H1 (cell line): ENCODE measurements around the gene MAGI2. TPM values are rescaled to one million over a fixed set of nuclear protein-coding genes. Genes with fewer than 3 reads are reported as not detected.

Experiments used
- CTCF ChIP-seq, 3 experiments: IDR thresholded peaks; 1 replicate in 2 of 3; 2 replicates in 1 of 3; pipeline versions ENCODE4 v1.5.1 to v1.6.1; 2011; ENCODE audit warnings: low read length in 3 of 3, mild to moderate bottlenecking in 3 of 3, inconsistent platforms in 2 of 3, low read depth in 1 of 3, moderate library complexity in 1 of 3; ENCODE audit not compliant: insufficient read depth in 1 of 3; ENCODE audit errors: control extremely low read depth in 1 of 3
- polyA plus RNA-seq, 7 experiments: library from polyadenylated mRNA; depleted of rRNA in 3 of 7; stranded (reverse) in 5 of 7; unstranded in 2 of 7; fragments of >200 nt in 5 of 7; fragments of 200-250 nt in 2 of 7; gene quantifications; 1 replicate in 5 of 7; 2 replicates in 1 of 7; 4 replicates in 1 of 7; pipeline versions ENCODE4 v1.2.1 to v1.2.3, GENCODE V29; 2011 to 2013; ENCODE audit warnings: missing spikeins in 2 of 7, mixed read lengths in 2 of 7
- total RNA-seq: library from RNA; stranded (reverse); fragmentation: NEBNext Ultra II Directional; extraction: Animal tissue kit (Norgen Biotek cat#: 25700); gene quantifications from 2 replicates; pipeline ENCODE4 v1.2.1, GENCODE V29; 2021

Gene MAGI2
- total and polyA plus RNA-seq, 2 of the 8 experiments (the other 6 are each of a cell fraction or from before 2014, with no cell fraction given), result 6.0 to 27.3 TPM

DNA sequence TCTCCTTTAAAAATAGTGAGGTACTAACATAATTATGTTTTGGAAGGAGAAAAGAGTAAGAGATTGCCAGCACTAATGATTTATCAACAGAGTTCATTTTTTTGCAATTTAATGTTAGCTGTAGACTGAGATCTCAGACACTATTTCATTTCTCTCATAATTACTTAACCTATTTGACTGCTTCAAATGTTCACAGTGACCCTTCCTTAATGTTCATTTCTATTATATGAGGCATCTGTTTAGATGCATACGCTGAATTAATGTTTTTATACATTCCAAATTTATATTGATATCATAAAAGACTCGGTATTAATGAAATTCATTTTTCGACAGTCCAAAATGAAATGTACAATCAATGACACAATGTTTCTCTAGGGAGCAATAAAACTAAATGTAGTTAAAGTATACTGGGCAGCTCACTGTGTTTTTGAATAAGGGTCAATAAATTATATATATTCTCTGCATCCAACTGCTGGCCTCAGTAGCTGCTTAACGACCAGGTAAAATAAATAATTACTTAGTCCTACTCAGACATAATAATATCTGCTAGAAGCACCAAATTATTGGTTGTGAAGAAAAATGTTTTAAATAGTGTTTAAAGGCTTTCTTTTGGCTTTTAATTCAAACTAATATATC, 373.4 kb downstream of the MAGI2 start (continued):
- no peak for TF ChIP-seq CTCF (IDR thresholded peaks at IDR 0.05; ENCODE audit: control extremely low read depth in 1 of 3, insufficient read depth in 1 of 3, low read depth in 1 of 3, low read length in 3 of 3)
